HG03139 (cell line): ENCODE measurements around the gene TARP.

Experiments
- ATAC-seq: cut with Tn5 transposase; IDR thresholded peaks from one replicate; pipeline ENCODE4 v1.9.1; 2021; ENCODE audit not compliant: unreplicated experiment

TARP gene

DNA sequence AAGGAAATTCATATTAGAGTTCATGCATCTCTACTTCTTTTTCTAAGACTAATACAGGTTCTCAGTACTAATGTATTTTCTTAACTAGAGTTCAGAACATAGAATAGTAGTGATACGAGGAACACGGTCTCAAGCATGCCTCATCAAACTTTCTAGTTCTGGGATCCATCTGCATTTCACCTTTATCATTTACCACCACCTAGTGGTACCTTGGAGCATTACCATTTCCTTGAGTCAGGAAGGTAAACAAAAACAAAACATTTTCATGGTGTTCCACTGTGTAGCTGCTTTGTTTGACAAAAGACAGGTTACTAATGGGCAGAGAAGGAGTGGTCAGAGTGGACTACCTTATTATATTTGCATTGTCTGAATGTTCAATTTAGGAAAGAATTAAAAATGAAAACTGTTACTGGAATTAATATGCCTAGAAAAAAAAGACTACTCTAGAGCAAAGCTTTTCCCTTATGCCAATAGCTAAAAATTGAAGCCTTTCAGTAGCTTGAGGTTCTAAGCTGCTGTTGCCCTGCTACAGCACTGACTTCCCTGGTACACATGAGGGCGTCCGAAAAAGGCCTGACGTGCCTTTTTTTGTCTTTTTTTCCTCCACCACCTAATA, 50.8 kb downstream of the TARP start:
- peak; percentile 62 for ATAC-seq

DNA sequence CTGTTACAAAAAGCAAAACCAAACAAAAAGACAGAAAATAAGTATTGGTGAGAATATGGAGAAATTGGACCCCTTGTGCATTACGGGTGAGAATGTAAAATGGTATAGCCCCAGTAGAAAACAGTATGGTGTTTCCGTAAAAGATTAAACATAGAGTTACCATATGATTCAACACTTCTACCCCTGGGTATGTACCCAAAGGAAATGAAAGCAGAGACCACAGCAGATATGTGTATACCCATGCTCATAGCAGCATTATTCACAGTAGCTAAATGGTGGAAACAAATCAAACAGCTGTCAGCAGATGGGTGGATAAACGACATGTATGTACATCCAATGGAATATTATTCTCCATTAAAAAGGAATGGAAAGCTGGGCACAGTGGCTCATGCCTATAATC, 53.0 kb downstream of the TARP start:
- ATAC-seq = no peak

DNA sequence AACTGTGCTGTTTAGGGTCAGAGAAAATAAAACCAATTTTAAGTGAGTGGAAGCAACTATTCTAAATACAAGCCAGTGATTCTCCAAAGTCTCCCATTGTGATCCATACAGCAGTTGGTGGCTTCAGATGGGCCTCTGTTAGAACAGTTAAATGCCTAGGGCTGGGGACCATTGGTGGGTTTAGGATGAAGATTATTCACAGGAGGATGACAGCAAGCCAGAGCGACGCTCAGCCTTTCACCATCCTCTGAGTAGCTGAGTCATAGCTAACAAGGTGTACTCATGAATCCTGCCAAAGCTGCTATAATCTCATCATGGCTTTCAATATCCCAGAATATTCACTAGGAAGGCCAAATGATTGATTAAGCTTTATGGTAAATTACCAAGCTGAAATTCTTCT, 55.8 kb downstream of the TARP start:
- no peak for ATAC-seq

DNA sequence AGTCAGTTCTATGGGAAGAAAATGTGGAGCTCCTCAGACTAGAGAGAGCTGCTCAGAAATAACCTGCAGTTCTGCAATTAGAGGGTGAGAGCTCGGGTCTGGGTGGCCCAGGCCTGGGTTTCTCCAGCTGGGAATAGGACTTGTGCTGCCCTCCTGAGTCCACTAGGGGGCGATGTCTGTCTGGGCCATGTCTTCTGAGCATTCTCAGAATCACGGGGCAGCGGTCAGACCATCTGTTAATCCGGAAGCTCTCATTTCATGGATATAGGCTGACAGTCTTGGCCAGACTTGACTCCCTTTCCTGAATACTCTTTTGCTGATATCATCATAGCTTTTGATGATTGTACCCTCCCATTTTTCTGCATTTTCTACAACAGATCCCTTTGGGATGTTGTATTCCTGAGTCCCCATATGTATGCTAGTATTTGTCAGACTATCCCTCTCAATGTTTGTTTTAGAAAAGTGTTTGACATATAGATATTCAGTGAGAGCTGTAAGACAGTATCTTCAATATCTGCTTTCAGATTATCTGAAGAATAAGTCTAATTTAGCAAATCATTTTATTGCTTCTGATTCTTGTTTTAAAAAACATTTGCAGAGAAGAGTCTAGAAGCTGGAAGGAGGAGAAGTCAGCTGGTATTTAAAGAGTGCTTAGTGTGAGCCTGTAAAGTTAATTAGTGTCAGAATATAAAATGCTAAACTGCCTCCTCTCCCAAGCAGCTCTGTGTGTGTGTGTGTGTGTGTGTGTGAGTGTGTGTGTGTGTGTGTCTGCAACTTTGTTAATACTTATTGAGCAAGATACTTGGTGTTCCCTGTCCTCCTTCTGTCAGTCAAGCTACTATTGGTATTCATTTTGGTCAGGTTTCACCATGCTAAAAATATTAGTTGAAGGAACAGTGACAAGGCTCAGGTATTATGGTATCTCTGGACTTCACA, 57.4 kb downstream of the TARP start:
- peak; percentile 96 for ATAC-seq

DNA sequence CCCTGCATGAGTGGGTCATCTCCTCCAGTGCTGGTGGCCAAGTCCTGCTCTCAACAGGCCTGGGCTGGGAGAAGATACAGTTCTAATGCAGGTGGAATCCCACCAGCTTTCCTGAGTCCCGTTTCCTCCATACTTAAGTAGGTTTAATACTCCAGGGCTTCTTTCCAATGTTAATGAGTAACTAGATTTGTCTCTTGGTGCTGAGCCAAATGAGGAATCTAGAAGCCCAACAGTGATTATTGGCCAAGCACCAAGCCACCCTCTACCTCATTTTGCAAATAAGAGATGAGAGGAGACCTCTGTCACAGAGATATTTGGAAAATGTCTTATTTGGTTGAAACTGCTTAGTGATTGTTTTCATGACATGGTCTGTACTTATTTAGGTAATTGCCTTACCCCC, 58.3 kb downstream of the TARP start:
- no peak for ATAC-seq

DNA sequence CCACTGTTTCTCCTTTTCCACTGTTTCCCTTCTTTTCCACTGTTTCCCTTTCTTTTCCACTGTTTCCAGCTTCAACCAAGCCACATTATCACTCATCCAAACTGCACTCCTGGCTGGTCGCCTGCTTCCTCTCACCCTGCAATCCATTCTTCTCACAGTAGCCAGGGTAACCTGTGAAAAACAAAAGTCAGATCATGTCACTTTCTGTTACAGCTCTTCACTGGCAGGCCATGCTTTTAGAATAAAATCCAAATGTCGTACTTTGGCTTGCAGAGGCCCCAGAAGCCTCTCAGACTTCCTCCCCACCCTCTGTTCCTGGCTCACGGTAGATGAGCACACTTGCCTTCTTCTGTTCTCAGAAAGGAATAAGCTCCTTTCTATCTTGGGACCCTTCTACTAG, 61.5 kb downstream of the TARP start:
- ATAC-seq = no peak

DNA sequence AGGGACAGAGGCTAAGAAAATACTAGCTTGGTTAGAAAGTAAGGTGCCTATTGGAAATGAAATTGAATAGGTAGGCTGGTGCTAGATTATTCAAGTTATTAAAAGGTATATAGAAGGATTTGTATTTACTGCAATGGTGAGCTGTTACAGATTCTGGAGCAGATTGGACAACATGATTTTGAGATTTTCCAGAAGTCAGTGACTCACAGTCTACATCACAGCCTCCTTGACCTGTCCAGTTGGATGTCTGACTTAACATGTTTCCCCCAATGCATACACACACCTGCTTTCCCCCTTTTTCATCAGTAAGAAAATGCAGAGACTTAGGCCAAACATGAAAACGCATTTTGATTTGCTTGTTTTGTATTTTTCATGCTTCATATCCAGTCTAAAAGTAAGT, 62.0 kb downstream of the TARP start:
- no peak for ATAC-seq
